MM.1S (cell line): ENCODE results near the gene WDFY2.

ENCODE experiments used
- EZH2 ChIP-seq: fragments of 300-600 bp; sonication (generic); optimal IDR thresholded peaks from 2 replicates; pipeline ENCODE3; 2017; ENCODE audit warnings: low read depth, mild to moderate bottlenecking, antibody characterized with exemption, low read length, mixed read lengths
- EZH2phosphoT487 ChIP-seq: fragments of 300-600 bp; sonication (generic); IDR thresholded peaks from 2 replicates; pipeline ENCODE4 v1.6.1; 2018; ENCODE audit warnings: antibody characterized with exemption, low read length
- TF ChIP-seq, protein P1 (sequence below): fragments of 300-600 bp; sonication (generic); IDR thresholded peaks from 2 replicates; pipeline ENCODE4 v1.5.1; 2016; ENCODE audit warnings: antibody characterized with exemption, low read length, mixed read lengths

- TF ChIP-seq, protein P1, sequence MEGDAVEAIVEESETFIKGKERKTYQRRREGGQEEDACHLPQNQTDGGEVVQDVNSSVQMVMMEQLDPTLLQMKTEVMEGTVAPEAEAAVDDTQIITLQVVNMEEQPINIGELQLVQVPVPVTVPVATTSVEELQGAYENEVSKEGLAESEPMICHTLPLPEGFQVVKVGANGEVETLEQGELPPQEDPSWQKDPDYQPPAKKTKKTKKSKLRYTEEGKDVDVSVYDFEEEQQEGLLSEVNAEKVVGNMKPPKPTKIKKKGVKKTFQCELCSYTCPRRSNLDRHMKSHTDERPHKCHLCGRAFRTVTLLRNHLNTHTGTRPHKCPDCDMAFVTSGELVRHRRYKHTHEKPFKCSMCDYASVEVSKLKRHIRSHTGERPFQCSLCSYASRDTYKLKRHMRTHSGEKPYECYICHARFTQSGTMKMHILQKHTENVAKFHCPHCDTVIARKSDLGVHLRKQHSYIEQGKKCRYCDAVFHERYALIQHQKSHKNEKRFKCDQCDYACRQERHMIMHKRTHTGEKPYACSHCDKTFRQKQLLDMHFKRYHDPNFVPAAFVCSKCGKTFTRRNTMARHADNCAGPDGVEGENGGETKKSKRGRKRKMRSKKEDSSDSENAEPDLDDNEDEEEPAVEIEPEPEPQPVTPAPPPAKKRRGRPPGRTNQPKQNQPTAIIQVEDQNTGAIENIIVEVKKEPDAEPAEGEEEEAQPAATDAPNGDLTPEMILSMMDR: no peak
- TF ChIP-seq EZH2 (no peak), EZH2phosphoT487 (no peak)
These were observed 42.4 kb upstream of the WDFY2 start for GRCh38 chr13:51541809-51542258.
